KMS-11 (cell line): ENCODE data around the gene STN1.

Experiments
- H2AFZ ChIP-seq: fragments of 200-600 bp; sonication (generic); 2 replicates; pipeline ENCODE4 v1.6.1; 2016; ENCODE audit warnings: antibody characterized with exemption, mixed run types, low read depth
- H3K27ac ChIP-seq: fragments of 200-600 bp; sonication (generic); 2 replicates; pipeline ENCODE4 v1.6.1; 2016; ENCODE audit warnings: mild to moderate bottlenecking, mixed run types
- H3K27me3 ChIP-seq: fragments of 200-600 bp; sonication (generic); 2 replicates; pipeline ENCODE4 v1.6.1; 2017; ENCODE audit warnings: mild to moderate bottlenecking, low read depth, mixed run types, moderate library complexity; ENCODE audit not compliant: insufficient read depth
- H3K36me3 ChIP-seq: fragments of 200-600 bp; sonication (generic); 2 replicates; pipeline ENCODE4 v1.6.1; 2017; ENCODE audit warnings: mild to moderate bottlenecking, mixed run types; ENCODE audit not compliant: insufficient read depth
- H3K4me1 ChIP-seq: fragments of 200-600 bp; sonication (generic); 2 replicates; pipeline ENCODE4 v1.6.1; 2016; ENCODE audit warnings: mild to moderate bottlenecking, low read depth, mixed run types; ENCODE audit not compliant: poor library complexity, severe bottlenecking
- H3K4me2 ChIP-seq: fragments of 200-600 bp; sonication (generic); 2 replicates; pipeline ENCODE4 v1.7.0; 2016; ENCODE audit warnings: mild to moderate bottlenecking, mixed run types
- H3K4me3 ChIP-seq: fragments of 200-600 bp; sonication (generic); IDR thresholded peaks from 2 replicates; pipeline ENCODE4 v1.6.1; 2017; ENCODE audit warnings: low read depth, low read length, mixed read lengths; ENCODE audit not compliant: insufficient read depth
- H3K79me2 ChIP-seq: fragments of 200-600 bp; sonication (generic); 2 replicates; pipeline ENCODE4 v1.6.1; 2016; ENCODE audit warnings: low read depth, mixed run types; ENCODE audit not compliant: insufficient read depth
- H3K9ac ChIP-seq: fragments of 200-600 bp; sonication (generic); 2 replicates; pipeline ENCODE4 v1.6.1; 2016; ENCODE audit warnings: mild to moderate bottlenecking, mixed run types
- H4K20me1 ChIP-seq: fragments of 200-600 bp; sonication (generic); 2 replicates; pipeline ENCODE4 v1.6.1; 2016; ENCODE audit warnings: mild to moderate bottlenecking, mixed run types; ENCODE audit not compliant: insufficient read depth
- CTCF ChIP-seq: fragments of 200-600 bp; sonication (generic); conservative IDR thresholded peaks from 2 replicates; pipeline ENCODE4 v1.6.1; 2017; ENCODE audit warnings: low read depth, mild to moderate bottlenecking, antibody characterized with exemption, low read length, moderate library complexity, mixed read lengths

The STN1 gene

GRCh38 chr10:103871006-103871405 is 47.0 kb downstream of the STN1 start:
- no peak for TF ChIP-seq CTCF
- H2AFZ ChIP-seq: no peak overlapping the region
- H3K4me3 ChIP-seq: no peak overlapping the region

GRCh38 chr10:103870516-103870915 is 47.5 kb downstream of the STN1 start:
- Histone ChIP-seq H4K20me1 (no peaks in the 10 kb centered on the region), H3K9ac (no peak overlapping the region), H3K27ac (no peak overlapping the region), H3K36me3 (no peaks in the 10 kb centered on the region), H3K79me2 (no peaks in the 10 kb centered on the region), H3K4me2 (no peak overlapping the region), H3K27me3 (no peaks in the 10 kb centered on the region), H3K4me3 (no peak overlapping the region), H2AFZ (no peak overlapping the region), H3K4me1 (no peaks in the 10 kb centered on the region)
- no peak for TF ChIP-seq CTCF

More at GRCh38 chr10:103871006-103871405, 47.0 kb downstream of the STN1 start:
- Histone ChIP-seq H3K79me2 (no peaks in the 10 kb centered on the region), H3K27me3 (no peaks in the 10 kb centered on the region), H3K36me3 (no peaks in the 10 kb centered on the region), H3K27ac (no peak overlapping the region), H3K4me1 (no peaks in the 10 kb centered on the region), H3K9ac (no peak overlapping the region), H3K4me2 (no peak overlapping the region), H4K20me1 (no peaks in the 10 kb centered on the region)

GRCh38 chr10:103869336-103869735 is 48.6 kb downstream of the STN1 start:
- no peaks in the 10 kb centered on the region for H3K79me2 ChIP-seq
- H4K20me1 ChIP-seq: no peaks in the 10 kb centered on the region
- no peak for TF ChIP-seq CTCF
- H3K27ac ChIP-seq: no peak overlapping the region
- no peaks in the 10 kb centered on the region for H3K36me3 ChIP-seq
- H3K4me2 ChIP-seq: no peak overlapping the region
- no peak overlapping the region for H2AFZ ChIP-seq
- H3K4me3 ChIP-seq: no peak overlapping the region
- no peaks in the 10 kb centered on the region for H3K4me1 ChIP-seq
- no peak overlapping the region for H3K9ac ChIP-seq
- no peaks in the 10 kb centered on the region for H3K27me3 ChIP-seq

- no peak overlapping the region for H3K4me2 ChIP-seq
- no peaks in the 10 kb centered on the region for H3K79me2 ChIP-seq
- no peaks in the 10 kb centered on the region for H4K20me1 ChIP-seq
- no peak overlapping the region for H3K4me3 ChIP-seq
- no peak overlapping the region for H2AFZ ChIP-seq
- H3K9ac ChIP-seq: no peak overlapping the region
- no peaks in the 10 kb centered on the region for H3K4me1 ChIP-seq
- TF ChIP-seq CTCF: no peak
- H3K27ac ChIP-seq: no peak overlapping the region
- no peaks in the 10 kb centered on the region for H3K27me3 ChIP-seq
- no peaks in the 10 kb centered on the region for H3K36me3 ChIP-seq
These were observed 49.8 kb downstream of the STN1 start for GRCh38 chr10:103868200-103868599.

- Histone ChIP-seq H3K9ac (no peak overlapping the region), H3K27ac (no peak overlapping the region), H3K79me2 (no peaks in the 10 kb centered on the region), H3K4me3 (no peak overlapping the region), H3K4me2 (no peak overlapping the region), H3K36me3 (no peaks in the 10 kb centered on the region), H2AFZ (no peak overlapping the region), H4K20me1 (no peaks in the 10 kb centered on the region), H3K4me1 (no peaks in the 10 kb centered on the region), H3K27me3 (no peaks in the 10 kb centered on the region)
- no peak for TF ChIP-seq CTCF
These were observed 56.5 kb downstream of the STN1 start for GRCh38 chr10:103861505-103861904.
